Endothelial cell of umbilical vein (primary cell): Measurements from ENCODE around the gene CAV1. TPM values are rescaled to one million over a fixed set of nuclear protein-coding genes. Genes with fewer than 3 reads are reported as not detected.

ENCODE experiments used
- BruUV-seq: library from RNA; stranded (reverse); fragments of 400-500 nt; replicated peaks from 2 replicates; lab custom pipeline; 2021; lab: Mats Ljungman, UMichigan
- CTCF ChIA-PET: fragments of 300-600, 350-600 bp; sonication (Branson Sonifier 250); formaldehyde crosslinking; loops from one replicate; lab custom pipeline; 2021; ENCODE audit warnings: antibody characterized with exemption, inconsistent platforms; lab: Charles Lee
- POLR2A ChIA-PET: fragments of 300-600, 350-600 bp; sonication (Branson Sonifier 250); formaldehyde crosslinking; loops from one replicate; lab custom pipeline; 2021; ENCODE audit warnings: antibody characterized with exemption, inconsistent platforms; lab: Charles Lee
- DNase-seq: peaks from one replicate; pipeline ENCODE4 v3.0.0-alpha.2; 2011; ENCODE audit warnings: low read depth, low spot score
- FAIRE-seq: peaks from 2 replicates; lab custom pipeline; 2011; peaks lifted over from hg19 to GRCh38; lab: Jason Lieb, UNC
- H2AFZ ChIP-seq: 2 replicates; pipeline ENCODE4 v1.6.0; 2012; ENCODE audit warnings: low read depth, low read length, control low read depth, inconsistent platforms
- H3K27ac ChIP-seq: 2 replicates; pipeline ENCODE4 v1.5.1; 2011; ENCODE audit warnings: low read depth, mild to moderate bottlenecking, control low read depth, low read length, moderate library complexity; ENCODE audit not compliant: insufficient read depth
- H3K27me3 ChIP-seq, 2 experiments: 2 replicates each; pipeline versions ENCODE4 v1.6.0 to v1.6.1; 2011; ENCODE audit warnings: low read length in 2 of 2, mixed read lengths in 1 of 2; ENCODE audit not compliant: control insufficient read depth in 2 of 2, insufficient read depth in 2 of 2
- H3K36me3 ChIP-seq, 2 experiments: 2 replicates in 1 of 2; 3 replicates in 1 of 2; pipeline ENCODE4 v1.5.1; 2011; ENCODE audit warnings: low read length in 2 of 2, mild to moderate bottlenecking in 1 of 2, moderate library complexity in 1 of 2; ENCODE audit not compliant: control insufficient read depth in 2 of 2, insufficient read depth in 2 of 2; ENCODE audit errors: extremely low read depth in 1 of 2
- H3K4me1 ChIP-seq: 3 replicates; pipeline ENCODE4 v1.5.1; 2011; ENCODE audit warnings: mild to moderate bottlenecking, low read length; ENCODE audit not compliant: control insufficient read depth, insufficient read depth; ENCODE audit errors: extremely low read depth
- H3K4me2 ChIP-seq: 2 replicates; pipeline ENCODE4 v1.6.1; 2011; ENCODE audit warnings: low read length, control low read depth, mixed read lengths; ENCODE audit not compliant: insufficient read depth
- H3K4me3 ChIP-seq, 3 experiments: fragments of 200-600 bp in 1 of 3; sonication (generic), shearing (Covaris generic) in 1 of 3; replicated peaks in 1 of 3; 2 replicates each; pipeline ENCODE4 v1.5.1; 2011 to 2016; ENCODE audit warnings: control low read depth in 3 of 3, low read length in 3 of 3, mild to moderate bottlenecking in 2 of 3, inconsistent platforms in 1 of 3, low read depth in 1 of 3, moderate library complexity in 1 of 3; ENCODE audit not compliant: insufficient read depth in 1 of 3
- H3K79me2 ChIP-seq: 2 replicates; pipeline ENCODE4 v1.6.0; 2012; ENCODE audit warnings: low read length, inconsistent platforms; ENCODE audit not compliant: control insufficient read depth, insufficient read depth
- H3K9ac ChIP-seq: replicated peaks from 2 replicates; pipeline ENCODE3; 2011; ENCODE audit warnings: low read length, control low read depth; ENCODE audit not compliant: insufficient read depth; ENCODE audit errors: extremely low read depth
- H3K9me1 ChIP-seq: replicated peaks from 3 replicates; pipeline ENCODE4 v1.6.0; 2011; ENCODE audit warnings: mild to moderate bottlenecking, low read length; ENCODE audit not compliant: control insufficient read depth, insufficient read depth; ENCODE audit errors: extremely low read depth
- H3K9me3 ChIP-seq: replicated peaks from 2 replicates; pipeline ENCODE4 v1.5.1; 2012; ENCODE audit warnings: low read length, inconsistent platforms; ENCODE audit not compliant: control insufficient read depth, insufficient read depth
- H4K20me1 ChIP-seq: replicated peaks from 2 replicates; pipeline ENCODE3; 2011; ENCODE audit warnings: mild to moderate bottlenecking, low read length; ENCODE audit not compliant: control insufficient read depth, insufficient read depth; ENCODE audit errors: extremely low read depth
- EZH2 ChIP-seq: IDR thresholded peaks from 2 replicates; pipeline ENCODE4 v1.6.1; 2012; ENCODE audit warnings: borderline replicate concordance, low read depth, mild to moderate bottlenecking, moderate library complexity, low read length, inconsistent platforms; ENCODE audit not compliant: severe bottlenecking
- FOS ChIP-seq: IDR thresholded peaks from 2 replicates; pipeline ENCODE4 v1.6.1; 2011; ENCODE audit warnings: mild to moderate bottlenecking, low read length, moderate library complexity, borderline replicate concordance; ENCODE audit not compliant: insufficient read depth
- GATA2 ChIP-seq: IDR thresholded peaks from 2 replicates; pipeline ENCODE4 v1.7.0; 2011; ENCODE audit warnings: low read depth, mild to moderate bottlenecking, moderate library complexity, mixed read lengths, low read length; ENCODE audit not compliant: insufficient read length, insufficient read depth
- JUN ChIP-seq: IDR thresholded peaks from 2 replicates; pipeline ENCODE4 v1.6.1; 2011; ENCODE audit warnings: borderline replicate concordance, low read depth; ENCODE audit not compliant: insufficient read length, insufficient read depth
- MYC ChIP-seq: IDR thresholded peaks from one replicate; pipeline ENCODE4 v1.6.1; 2011; ENCODE audit warnings: mild to moderate bottlenecking, low read depth, low read length
- POLR2A ChIP-seq: IDR thresholded peaks from 2 replicates; pipeline ENCODE4 v1.6.1; 2012; ENCODE audit warnings: low read depth, mild to moderate bottlenecking, control low read depth, low read length
- POLR2AphosphoS5 ChIP-seq: IDR thresholded peaks from 2 replicates; pipeline ENCODE4 v1.6.1; 2012; ENCODE audit warnings: low read depth, mild to moderate bottlenecking, control low read depth, low read length, moderate library complexity; ENCODE audit not compliant: insufficient read depth
- dilution Hi-C: fragments of 300-500 bp; cut with MboI; formaldehyde crosslinking; loops from one replicate; pipeline ENCODE4 v1.15.0; 2019; ENCODE audit warnings: low sequenced_read_pairs; ENCODE audit not compliant: extremely low pct_ligation_motif_present
- intact Hi-C: fragments of 100-400 bp; cut with micrococcal nuclease; formaldehyde crosslinking; loops from one replicate; pipeline ENCODE4 v1.10.0; 2022
- polyA plus RNA-seq, 4 experiments: library from polyadenylated mRNA; depleted of rRNA in 3 of 4; stranded (reverse) in 3 of 4; unstranded in 1 of 4; fragments of >200 nt; gene quantifications; 2 replicates each; pipeline versions ENCODE4 v1.2.1 to v1.2.3, GENCODE V29; 2011 to 2012; ENCODE audit warnings: missing spikeins in 1 of 4
- total RNA-seq: library from RNA; stranded (reverse); gene quantifications from 2 replicates; pipeline ENCODE4 v1.2.3, GENCODE V29; 2021
- TF ChIP-seq, protein P1 (sequence below): IDR thresholded peaks from 2 replicates; pipeline ENCODE4 v1.6.1; 2011; ENCODE audit not compliant: insufficient read depth, insufficient read length
- TF ChIP-seq, protein P2 (sequence below), 2 donors: IDR thresholded peaks; 1 replicate in 1 of 2; 2 replicates in 1 of 2; pipeline ENCODE4 v1.5.1; 2011; ENCODE audit warnings: low read length in 2 of 2, mild to moderate bottlenecking in 2 of 2, moderate library complexity in 2 of 2, control low read depth in 1 of 2, inconsistent platforms in 1 of 2, low read depth in 1 of 2; ENCODE audit not compliant: insufficient read depth in 1 of 2; ENCODE audit errors: extremely low read depth in 1 of 2

The CAV1 gene
- total and polyA plus RNA-seq, 2 donors (not counting 3 experiments of a cell fraction or from before 2014, with no cell fraction given) = 1,483 to 3,129 TPM

- dilution Hi-C loops (no loop called here), intact Hi-C loops (no loop called here)
- no peak for FAIRE-seq
- CTCF ChIA-PET = interaction anchor here (0.7 to 1.6 kb wide), 3 partner anchors 21 to 42 kb away, joined by 3 to 11 read pairs (median 4); no protein-coding TSS in a partner anchor
- no peaks in the 10 kb centered on the region for H3K9me1 ChIP-seq
- H2AFZ ChIP-seq = no peak overlapping the region
- H3K9me3 ChIP-seq = no peaks in the 10 kb centered on the region
- H3K36me3 ChIP-seq = peaks cover 40 to 64% of the 10 kb centered on the region in 2 experiments
- no peak overlapping the region for H3K27ac ChIP-seq
- TF ChIP-seq POLR2A = no peak
- no peak for TF ChIP-seq GATA2
- TF ChIP-seq EZH2 = no peak
- peaks cover 25% of the 10 kb centered on the region for H3K4me1 ChIP-seq
- H3K4me2 ChIP-seq = no peak overlapping the region
- POLR2A ChIA-PET = no interaction called here
- H3K79me2 ChIP-seq = peaks cover 95% of the 10 kb centered on the region
- no peaks in the 10 kb centered on the region for H3K27me3 ChIP-seq
- no peak overlapping the region for H3K4me3 ChIP-seq
- peaks cover 5% of the 10 kb centered on the region for H4K20me1 ChIP-seq
- DNase-seq = no peak
- no TSS peak for BruUV-seq
- H3K9ac ChIP-seq = no peak overlapping the region
These were observed 22.5 kb downstream of the CAV1 start for GRCh38 chr7:116547347-116547746.

GRCh38 chr7:116548506-116548905 is 23.7 kb downstream of the CAV1 start:
- Histone ChIP-seq H3K27ac (no peak overlapping the region), H3K9ac (no peak overlapping the region), H2AFZ (no peak overlapping the region), H3K9me1 (no peaks in the 10 kb centered on the region), H3K4me1 (peaks cover 20% of the 10 kb centered on the region), H3K27me3 (no peaks in the 10 kb centered on the region), H3K4me3 (no peak overlapping the region), H3K79me2 (peaks cover 95% of the 10 kb centered on the region), H3K36me3 (peaks cover 44 to 68% of the 10 kb centered on the region in 2 experiments), H3K4me2 (no peak overlapping the region), H4K20me1 (peaks cover 3% of the 10 kb centered on the region), H3K9me3 (no peaks in the 10 kb centered on the region)
- POLR2A ChIA-PET = no interaction called here
- BruUV-seq = no TSS peak
- intact Hi-C loops = no loop called here
- TF ChIP-seq, protein P1, sequence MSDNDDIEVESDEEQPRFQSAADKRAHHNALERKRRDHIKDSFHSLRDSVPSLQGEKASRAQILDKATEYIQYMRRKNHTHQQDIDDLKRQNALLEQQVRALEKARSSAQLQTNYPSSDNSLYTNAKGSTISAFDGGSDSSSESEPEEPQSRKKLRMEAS = no peak
- TF ChIP-seq, protein P2, sequence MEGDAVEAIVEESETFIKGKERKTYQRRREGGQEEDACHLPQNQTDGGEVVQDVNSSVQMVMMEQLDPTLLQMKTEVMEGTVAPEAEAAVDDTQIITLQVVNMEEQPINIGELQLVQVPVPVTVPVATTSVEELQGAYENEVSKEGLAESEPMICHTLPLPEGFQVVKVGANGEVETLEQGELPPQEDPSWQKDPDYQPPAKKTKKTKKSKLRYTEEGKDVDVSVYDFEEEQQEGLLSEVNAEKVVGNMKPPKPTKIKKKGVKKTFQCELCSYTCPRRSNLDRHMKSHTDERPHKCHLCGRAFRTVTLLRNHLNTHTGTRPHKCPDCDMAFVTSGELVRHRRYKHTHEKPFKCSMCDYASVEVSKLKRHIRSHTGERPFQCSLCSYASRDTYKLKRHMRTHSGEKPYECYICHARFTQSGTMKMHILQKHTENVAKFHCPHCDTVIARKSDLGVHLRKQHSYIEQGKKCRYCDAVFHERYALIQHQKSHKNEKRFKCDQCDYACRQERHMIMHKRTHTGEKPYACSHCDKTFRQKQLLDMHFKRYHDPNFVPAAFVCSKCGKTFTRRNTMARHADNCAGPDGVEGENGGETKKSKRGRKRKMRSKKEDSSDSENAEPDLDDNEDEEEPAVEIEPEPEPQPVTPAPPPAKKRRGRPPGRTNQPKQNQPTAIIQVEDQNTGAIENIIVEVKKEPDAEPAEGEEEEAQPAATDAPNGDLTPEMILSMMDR (IDR thresholded peaks at IDR 0.05; ENCODE audit: extremely low read depth in 1 of 2, insufficient read depth in 1 of 2, low read depth in 1 of 2, low read length in 2 of 2) = no peak
- TF ChIP-seq POLR2A = peak; percentile 25
- no peak for TF ChIP-seq JUN
- no peak for TF ChIP-seq FOS
- no peak for TF ChIP-seq MYC
- TF ChIP-seq POLR2AphosphoS5 = peak; percentile 38
- no peak for TF ChIP-seq GATA2
- dilution Hi-C loops = no loop called here
- no peak for DNase-seq
- FAIRE-seq = no peak
- CTCF ChIA-PET = interaction anchor here (1.4 kb wide), 1 partner anchor 34 kb away, joined by 4 read pairs; no protein-coding TSS in a partner anchor
